GM10266 (cell line): ENCODE data around the gene BMP8A.

Source experiments
- DNase-seq: peaks from one replicate; pipeline ENCODE4 v3.0.0; 2012; ENCODE audit errors: extremely low spot score
- TF ChIP-seq, protein P1 (sequence below): IDR thresholded peaks from 2 replicates; pipeline ENCODE4 v1.5.1; 2012; ENCODE audit warnings: mild to moderate bottlenecking, low read depth; ENCODE audit not compliant: control insufficient read depth, insufficient read depth; ENCODE audit errors: missing control alignments

The BMP8A gene

DNA sequence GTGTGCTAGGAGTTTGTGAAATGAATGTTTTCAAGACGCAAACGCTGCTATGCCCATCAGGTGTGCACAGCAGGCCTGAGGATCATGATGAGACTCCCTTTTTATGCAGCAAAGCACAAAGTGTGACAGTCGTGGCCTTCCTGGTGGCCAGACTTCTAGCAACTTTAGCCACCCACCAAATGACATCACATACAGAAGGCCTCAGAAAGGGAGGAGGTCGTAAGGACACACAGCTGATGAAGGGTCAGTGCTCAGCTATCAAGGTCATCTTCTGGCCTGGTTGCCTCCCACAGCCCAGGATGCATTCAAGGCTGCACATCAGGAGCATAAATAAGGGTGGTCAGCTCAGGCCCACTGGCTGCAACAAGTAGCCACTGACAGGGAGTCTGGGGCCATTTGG is 36.6 kb downstream of the BMP8A start:
- TF ChIP-seq, protein P1, sequence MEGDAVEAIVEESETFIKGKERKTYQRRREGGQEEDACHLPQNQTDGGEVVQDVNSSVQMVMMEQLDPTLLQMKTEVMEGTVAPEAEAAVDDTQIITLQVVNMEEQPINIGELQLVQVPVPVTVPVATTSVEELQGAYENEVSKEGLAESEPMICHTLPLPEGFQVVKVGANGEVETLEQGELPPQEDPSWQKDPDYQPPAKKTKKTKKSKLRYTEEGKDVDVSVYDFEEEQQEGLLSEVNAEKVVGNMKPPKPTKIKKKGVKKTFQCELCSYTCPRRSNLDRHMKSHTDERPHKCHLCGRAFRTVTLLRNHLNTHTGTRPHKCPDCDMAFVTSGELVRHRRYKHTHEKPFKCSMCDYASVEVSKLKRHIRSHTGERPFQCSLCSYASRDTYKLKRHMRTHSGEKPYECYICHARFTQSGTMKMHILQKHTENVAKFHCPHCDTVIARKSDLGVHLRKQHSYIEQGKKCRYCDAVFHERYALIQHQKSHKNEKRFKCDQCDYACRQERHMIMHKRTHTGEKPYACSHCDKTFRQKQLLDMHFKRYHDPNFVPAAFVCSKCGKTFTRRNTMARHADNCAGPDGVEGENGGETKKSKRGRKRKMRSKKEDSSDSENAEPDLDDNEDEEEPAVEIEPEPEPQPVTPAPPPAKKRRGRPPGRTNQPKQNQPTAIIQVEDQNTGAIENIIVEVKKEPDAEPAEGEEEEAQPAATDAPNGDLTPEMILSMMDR, result no peak
- DNase-seq, result no peak

DNA sequence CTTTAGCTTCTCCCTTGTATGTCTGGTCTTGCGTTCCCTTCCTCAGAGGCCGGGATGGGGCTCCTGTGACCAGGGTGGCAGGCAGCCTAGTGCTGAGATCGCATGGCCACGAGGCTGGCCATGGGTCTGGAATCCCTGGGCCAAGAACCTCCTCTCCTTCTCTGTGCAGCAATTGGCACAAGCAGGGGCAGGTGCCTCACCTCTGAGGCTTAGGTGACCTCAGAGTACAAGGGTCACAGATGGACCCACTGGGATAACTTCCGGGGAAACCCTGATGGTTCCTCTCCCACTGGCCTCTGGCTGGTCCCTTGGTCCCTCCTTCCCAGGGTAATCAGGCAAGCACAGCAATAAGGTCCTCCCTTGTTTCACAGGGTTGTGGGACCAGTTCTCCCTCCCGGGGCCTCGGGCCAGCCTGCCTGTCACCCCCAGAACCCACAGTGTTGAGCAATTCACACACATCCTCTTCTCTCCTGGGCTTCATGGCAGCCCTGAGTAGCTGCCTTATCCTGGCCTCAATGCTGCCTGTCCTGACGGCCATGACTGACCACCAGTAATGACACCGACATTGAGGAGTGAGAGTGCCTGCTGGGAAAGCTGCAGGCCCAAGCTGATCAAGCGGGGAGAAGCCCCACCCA is 38.6 kb downstream of the BMP8A start:
- no peak for DNase-seq

DNA sequence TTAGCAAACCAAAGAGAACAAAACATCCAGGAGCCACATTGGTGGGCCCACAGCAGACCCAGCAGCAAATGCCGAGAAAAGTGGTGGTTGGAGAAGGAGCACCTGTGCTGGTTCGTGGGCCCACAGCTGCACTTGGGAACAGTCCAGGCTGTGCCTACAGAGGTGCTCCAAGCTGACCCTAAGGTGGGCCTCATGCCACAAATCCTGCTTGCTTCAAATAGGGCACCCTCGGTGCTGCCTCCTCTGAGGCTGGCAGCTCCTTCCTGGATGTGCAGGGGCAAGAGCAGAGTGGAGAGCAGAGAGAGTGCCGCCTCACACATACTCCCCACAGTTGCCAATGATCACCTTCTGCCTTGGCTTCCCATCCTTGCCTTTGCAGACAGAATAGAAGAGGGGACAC is 40.1 kb downstream of the BMP8A start:
- no peak for DNase-seq
- TF ChIP-seq, protein P1, result no peak

More for the DNA sequence above, 38.6 kb downstream of the BMP8A start:
- TF ChIP-seq, protein P1, result no peak

DNA sequence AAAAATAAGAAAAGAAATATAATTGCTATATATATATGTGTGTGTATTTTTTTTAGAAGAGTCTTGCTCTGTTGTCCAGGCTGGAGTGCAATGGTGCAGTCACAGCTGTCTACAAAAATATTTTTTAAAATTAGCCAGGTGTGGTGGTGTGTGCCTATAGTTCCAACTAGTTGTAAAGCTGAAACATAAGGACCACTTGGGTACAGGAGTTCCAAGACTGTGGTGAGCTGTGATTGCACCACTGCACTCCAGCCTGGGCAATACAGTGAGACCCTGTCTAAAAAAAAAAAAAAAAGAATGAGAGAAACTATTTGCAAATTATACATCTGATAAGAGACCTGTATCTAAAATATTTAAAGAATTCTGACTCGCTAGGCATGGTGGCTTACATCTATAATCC is 42.0 kb downstream of the BMP8A start:
- TF ChIP-seq, protein P1, result no peak
- no peak for DNase-seq

DNA sequence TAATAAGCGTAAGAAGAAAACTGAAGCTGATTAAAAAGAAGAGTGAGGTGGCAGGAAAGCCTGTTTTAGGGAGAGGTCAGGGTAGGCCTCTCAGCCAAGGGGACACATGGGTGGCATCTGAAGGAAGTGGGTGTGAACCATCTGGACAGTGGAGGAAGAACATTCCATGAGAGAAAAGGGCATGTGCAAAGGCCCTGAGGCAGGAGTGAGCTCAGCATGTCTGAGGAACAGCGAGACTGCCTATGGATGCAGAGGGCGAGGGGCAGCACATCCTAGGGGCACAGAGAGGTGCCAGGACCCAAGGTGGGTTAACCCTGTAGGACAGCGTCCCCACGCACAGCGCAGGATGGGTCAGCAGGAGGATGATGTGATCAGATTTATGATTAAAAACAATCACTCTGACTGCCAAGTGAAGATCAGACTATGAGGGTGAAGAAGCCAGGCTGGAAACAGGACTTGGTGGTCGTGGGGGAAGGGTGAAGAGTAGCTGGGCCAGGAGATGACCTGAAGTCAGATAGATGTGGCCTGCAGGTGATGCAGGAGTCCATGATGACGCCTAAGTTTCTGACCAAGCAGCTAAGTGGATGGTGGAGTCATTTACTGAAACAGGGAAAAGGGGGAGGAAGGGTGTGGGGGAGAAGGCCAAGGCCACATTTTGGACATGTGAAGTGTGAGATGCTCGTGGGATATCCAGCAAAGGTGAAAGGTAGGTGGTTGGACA is 47.3 kb downstream of the BMP8A start:
- DNase-seq, result no peak
- TF ChIP-seq, protein P1, result no peak

DNA sequence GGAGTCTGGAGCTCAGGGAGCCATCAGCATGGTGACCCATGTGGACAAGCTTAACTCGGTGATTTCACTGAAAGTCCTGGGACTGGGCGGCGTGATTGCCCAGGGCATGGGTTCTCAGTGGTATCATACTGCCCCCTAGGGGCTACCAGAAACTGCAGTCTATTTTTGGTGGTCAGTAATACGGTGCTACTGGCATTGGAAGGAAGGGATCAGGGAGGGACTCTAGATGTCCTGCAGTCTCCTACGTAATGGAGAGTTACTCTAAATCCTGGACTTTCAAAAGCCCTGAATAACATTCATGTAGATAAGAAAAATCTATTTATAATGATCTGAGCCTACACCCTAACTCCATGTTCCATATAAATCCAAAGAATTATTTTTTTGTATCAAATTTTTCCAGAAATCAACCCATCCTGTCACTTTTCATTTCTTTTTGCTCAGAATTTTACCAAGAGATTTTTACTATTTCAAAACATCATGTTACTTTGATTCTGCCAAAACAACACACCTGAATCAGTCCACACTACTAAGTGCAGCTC is 47.9 kb downstream of the BMP8A start:
- TF ChIP-seq, protein P1, result peak; percentile 86
- DNase-seq, result peak; percentile 79

DNA sequence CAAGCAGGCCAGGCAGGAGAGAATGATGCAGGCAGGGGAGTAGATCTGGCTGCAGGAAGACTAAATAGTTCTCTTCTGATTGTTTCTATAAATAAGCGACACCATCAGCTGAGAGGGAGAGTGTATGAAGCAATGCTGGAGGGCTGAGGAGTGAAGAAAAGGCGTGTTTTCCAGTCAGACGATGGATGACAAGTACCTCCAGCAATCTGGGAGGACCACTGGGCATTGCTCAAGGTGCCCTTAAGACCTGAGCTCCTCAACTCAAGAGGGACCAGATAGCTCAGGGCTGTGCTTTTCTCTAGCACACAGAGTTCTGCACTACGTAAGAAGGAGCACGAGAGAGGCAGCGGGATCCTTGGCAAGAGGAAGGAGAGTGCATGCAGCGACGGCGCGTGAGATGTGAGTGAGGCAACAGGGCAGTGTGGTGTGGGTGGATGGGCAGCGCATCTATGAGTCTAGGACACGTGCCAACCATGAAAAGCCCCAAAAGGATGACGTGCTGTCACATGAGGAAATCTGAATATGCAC is 49.1 kb downstream of the BMP8A start:
- TF ChIP-seq, protein P1, result no peak
- no peak for DNase-seq
